HK-2 (cell line): ENCODE data around the gene DOC2A.
"Not testable (repeated sequence)": the region's sequence is repeated elsewhere in the genome, so short reads cannot be mapped to it uniquely, and the experiment has no call there.

Source experiments
- DNase-seq: peaks from one replicate; pipeline ENCODE4 v3.0.0-alpha.2; 2018; ENCODE audit not compliant: unreplicated experiment

DOC2A gene

DNA sequence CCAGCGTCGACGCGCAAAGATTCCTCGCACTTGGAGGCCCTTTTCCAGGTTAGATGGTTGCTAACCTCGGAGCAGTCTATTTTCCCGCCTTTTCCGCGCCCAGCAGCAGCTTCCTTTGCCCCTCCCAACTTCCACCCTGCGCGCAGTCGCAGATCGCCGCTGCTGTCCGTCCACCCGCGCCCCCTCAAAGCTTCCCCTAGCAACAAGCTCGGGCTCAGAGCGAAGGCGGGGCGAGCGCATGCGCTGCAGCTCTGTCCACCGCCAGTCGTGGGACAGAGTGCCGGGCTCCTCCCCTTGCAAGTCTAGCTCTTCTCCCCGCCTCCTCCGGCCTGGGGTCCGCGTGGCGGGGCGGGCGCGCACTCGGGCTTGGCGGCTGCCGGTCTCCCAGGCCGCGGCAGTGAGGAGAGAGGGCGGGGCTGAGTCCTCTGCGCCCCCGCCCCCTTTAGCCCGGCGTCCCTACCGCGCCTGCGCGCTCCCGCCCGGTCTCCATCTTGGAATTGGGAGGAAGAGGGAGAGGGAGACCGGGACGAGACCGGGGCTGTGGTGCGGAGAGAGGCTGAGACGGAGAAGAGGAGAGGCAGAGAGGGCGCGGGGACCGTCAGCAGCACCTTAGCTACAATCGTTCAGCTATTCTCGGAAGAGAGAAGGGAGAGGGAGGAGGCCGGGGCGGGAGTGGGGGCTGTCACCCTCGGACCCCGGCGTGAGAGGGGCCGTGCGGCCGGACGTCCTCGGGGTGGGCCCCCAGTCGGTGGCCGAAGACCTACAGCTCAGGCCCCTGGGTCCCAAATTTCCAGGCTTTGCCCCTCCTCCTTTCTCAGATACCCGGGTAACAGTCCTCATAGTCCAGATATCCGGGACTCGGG lies 37.2 kb downstream of the DOC2A start, which contains the start of gene TAOK2:
Gene TAOK2 (plus strand): TSS at position 485 of the 863 bp plus-strand sequence. CDS start 3,905 bp downstream, outside the sequence.
- DNase-seq: peak; percentile 97

GRCh38 chr16:29972992-29973383 lies 37.8 kb downstream of the DOC2A start:
- no peak for DNase-seq

- no peak for DNase-seq
These were observed 38.3 kb downstream of the DOC2A start for GRCh38 chr16:29972500-29972899.

DNA sequence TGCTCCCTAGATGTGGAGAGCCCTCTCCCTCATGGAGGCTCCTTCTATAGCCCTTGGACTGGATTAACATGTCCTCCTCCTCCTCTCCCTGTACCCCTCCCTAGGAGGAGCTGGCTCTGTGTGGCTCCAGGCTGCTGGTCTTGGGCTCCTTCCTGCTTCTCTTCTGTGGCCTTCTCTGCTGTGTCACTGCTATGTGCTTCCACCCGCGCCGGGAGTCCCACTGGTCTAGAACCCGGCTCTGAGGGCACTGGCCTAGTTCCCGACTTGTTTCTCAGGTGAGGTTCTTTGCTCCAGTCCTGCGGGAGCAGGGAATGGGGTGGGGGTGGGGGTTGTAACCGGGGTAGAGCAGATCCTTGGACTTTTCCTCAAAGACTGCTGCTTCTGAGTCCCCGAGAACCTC lies 39.5 kb downstream of the DOC2A start:
- DNase-seq: no peak

DNA sequence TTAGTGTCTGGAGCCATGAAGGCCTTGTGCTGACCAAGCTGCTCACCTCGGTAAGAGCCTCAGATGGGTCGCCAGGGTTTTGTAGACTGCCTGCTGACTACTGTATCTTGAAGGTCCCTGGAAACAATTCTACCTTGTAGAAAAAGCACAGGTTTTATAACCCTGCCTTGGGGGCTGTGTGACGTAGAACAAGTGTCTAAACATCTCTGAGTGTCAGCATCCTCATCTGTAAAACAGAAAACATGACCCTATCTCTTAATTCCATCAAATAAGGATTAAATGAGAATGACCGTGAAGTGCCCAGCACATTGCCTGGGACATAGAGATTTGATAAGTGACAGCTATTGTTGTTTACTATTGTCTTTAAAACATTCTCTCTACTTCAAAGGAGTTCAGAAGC lies 42.6 kb downstream of the DOC2A start:
- no peak for DNase-seq

DNA sequence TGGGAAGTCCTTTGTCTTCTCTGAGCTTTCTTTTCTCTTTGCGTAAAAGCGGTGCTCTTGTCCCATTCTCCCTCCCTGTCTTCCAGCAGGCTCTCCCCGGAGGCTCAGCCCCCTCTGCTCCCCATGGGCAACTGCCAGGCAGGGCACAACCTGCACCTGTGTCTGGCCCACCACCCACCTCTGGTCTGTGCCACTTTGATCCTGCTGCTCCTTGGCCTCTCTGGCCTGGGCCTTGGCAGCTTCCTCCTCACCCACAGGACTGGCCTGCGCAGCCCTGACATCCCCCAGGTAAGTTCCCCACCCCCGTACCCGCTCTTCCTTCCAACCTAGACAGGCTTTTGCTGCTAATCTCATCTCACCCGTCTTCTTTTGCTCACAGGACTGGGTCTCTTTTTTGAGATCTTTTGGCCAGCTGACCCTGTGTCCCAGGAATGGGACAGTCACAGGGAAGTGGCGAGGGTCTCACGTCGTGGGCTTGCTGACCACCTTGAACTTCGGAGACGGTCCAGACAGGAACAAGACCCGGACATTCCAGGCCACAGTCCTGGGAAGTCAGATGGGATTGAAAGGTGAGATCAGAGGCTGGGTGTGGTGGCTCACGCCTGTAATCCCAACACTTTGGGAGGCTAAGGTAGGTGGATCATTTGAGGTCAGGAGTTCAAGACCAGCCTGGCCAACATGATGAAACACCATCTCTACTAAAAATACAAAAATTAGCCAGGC lies 47.6 kb downstream of the DOC2A start:
- no peak for DNase-seq

- no peak for DNase-seq
These were observed 48.4 kb downstream of the DOC2A start for GRCh38 chr16:29962344-29962994.

GRCh38 chr16:29961479-29962343 lies 49.1 kb downstream of the DOC2A start, which contains the start of gene TMEM219:
Gene TMEM219 (plus strand): TSS chr16:29962079. CDS start chr16:29963144, 1,065 bp downstream.
- DNase-seq: peak; percentile 84

DNA sequence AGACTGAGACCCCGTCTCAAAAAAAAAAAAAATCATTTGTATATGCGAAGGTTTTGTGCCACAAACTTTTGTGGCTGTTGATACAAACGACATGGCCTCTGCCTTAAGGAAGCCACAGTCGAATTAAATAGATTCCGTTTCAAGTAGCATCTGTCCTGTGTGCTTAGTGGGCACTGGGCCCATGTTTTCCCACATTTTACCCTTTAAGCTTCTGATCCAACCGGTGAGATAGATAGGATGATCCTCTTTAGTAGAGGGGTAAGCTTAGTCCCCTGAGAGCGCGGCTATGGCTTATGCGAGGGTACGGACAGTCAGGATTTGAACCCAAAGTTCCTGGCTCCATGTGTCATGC lies 49.7 kb downstream of the DOC2A start:
- no peak for DNase-seq

GRCh38 chr16:29959821-29960220 lies 51.0 kb downstream of the DOC2A start:
- DNase-seq: not testable (repeated sequence)

DNA sequence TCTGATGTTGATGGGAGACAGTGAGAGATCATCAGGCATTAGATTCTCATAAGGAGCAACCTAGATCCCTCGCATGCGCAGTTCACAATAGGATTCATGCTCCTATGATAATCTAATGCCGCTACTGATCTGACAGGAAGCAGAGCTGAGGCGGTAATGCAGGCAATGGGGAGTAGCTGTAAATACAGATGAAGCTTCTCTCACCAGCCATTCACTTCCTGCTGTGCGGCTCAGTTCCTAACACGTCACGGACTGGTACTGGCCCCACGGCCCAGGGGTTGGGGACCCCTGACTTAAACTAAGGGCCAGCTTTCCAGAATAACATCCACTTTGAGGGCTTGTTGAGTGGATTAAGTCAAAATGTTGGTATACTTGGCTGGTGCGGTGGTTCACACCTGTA lies 51.5 kb downstream of the DOC2A start:
- no peak for DNase-seq

- no peak for DNase-seq
These were observed 52.1 kb downstream of the DOC2A start for GRCh38 chr16:29958756-29959155.
